Measurements from ENCODE around the gene RDH16.

GRCh38 chr12:56988207-56988739 is 30.9 kb upstream of the RDH16 start:
- no peak for TF ChIP-seq EP300 (IDR thresholded peaks at IDR 0.05)
- TF ChIP-seq, protein P1, sequence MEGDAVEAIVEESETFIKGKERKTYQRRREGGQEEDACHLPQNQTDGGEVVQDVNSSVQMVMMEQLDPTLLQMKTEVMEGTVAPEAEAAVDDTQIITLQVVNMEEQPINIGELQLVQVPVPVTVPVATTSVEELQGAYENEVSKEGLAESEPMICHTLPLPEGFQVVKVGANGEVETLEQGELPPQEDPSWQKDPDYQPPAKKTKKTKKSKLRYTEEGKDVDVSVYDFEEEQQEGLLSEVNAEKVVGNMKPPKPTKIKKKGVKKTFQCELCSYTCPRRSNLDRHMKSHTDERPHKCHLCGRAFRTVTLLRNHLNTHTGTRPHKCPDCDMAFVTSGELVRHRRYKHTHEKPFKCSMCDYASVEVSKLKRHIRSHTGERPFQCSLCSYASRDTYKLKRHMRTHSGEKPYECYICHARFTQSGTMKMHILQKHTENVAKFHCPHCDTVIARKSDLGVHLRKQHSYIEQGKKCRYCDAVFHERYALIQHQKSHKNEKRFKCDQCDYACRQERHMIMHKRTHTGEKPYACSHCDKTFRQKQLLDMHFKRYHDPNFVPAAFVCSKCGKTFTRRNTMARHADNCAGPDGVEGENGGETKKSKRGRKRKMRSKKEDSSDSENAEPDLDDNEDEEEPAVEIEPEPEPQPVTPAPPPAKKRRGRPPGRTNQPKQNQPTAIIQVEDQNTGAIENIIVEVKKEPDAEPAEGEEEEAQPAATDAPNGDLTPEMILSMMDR (IDR thresholded peaks at IDR 0.05), result no peak
- no peak for TF ChIP-seq POLR2AphosphoS5 (IDR thresholded peaks at IDR 0.05)
